GM19025 (cell line): Measurements from ENCODE around the gene SLC16A12.

Source experiments
- ATAC-seq: cut with Tn5 transposase; IDR thresholded peaks from one replicate; pipeline ENCODE4 v1.9.1; 2021; ENCODE audit warnings: mild to moderate bottlenecking, low read depth, moderate library complexity; ENCODE audit not compliant: unreplicated experiment

SLC16A12 gene

GRCh38 chr10:89535171-89536012 is at the start of gene SLC16A12:
Gene SLC16A12 (minus strand): TSS chr10:89535594. CDS start chr10:89462578, 73,016 bp downstream.
- ATAC-seq, result no peak

DNA sequence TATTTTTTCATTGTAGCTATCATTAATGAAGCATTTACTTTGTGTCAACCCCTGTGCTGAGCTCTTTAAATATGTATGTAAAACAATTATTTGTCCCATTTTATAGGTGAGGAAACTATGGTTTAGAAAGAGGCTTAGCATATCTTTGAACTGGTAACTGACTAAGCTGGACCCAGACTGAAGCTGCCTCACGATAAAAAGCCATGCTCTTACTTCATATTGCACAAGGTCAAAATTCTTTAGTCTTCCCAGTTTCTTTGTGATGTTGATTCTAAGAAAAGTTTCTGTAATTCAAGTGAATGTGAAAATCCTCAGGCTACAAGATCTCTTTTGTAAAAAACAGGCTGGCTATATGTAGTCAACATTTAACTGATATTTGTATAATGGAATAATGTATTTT is 46.6 kb upstream of the SLC16A12 start:
- ATAC-seq, result no peak

GRCh38 chr10:89580243-89580642 is 44.8 kb upstream of the SLC16A12 start:
- no peak for ATAC-seq

DNA sequence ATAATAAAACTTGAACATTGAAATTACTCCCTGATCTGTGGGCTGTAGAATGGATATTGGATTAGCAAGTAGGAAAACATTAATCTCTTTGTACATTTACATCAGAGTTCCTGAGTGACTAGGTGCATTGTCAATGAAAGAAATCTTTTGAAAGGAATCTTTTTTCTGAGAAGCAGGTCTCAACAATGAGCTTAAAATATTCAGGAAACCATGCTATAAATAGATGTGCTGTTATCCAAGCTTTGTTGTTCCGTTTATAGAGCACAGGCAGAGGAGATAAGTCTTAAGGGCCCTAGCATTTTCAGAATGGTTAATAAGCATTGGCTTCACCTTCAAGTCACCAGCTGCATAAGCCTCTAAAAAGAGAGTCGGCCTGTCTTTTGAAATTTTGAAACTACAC is 41.3 kb upstream of the SLC16A12 start:
- ATAC-seq, result no peak

DNA sequence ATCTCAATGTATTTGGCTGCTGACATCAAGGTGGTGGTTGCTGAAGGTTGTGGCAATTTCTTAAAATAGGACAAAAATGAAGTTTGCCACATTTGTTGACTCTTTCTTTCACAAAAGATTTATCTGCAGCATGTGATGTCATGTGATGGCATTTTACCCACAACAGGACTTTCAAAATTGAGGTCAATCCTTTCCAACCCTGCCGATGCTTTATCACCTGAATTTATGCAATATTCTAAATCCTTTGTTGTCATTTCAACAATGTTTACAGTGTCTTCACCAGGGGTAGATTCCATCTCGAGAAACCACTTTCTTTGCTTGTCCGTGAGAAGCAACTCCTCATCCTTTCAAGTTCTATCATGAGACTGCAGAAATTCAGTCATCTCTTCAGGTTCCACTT is 40.6 kb upstream of the SLC16A12 start:
- no peak for ATAC-seq

- no peak for ATAC-seq
Measured at GRCh38 chr10:89575031-89575430, 39.6 kb upstream of the SLC16A12 start.

GRCh38 chr10:89574368-89574767 is 39.0 kb upstream of the SLC16A12 start:
- no peak for ATAC-seq

- ATAC-seq, result no peak
Measured at GRCh38 chr10:89567576-89568245, 32.3 kb upstream of the SLC16A12 start.

DNA sequence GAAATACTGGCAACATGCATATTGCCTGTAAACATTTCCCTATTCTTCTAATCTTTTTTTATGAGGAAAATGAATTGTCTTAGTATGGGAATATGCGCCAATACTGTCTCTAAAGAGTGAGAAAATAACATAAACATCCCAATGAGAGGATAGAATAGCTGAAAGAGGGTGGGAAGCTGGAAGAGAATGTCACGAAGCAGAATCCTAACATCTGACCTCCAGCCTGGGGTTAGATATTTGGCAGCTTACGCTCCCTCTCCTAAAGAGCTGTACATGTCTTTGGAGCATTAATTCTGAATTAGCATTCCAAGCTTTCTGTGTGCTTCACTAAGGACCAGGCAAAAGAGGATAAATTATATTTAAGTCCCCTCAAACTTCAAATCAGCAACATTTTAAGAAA is 31.6 kb upstream of the SLC16A12 start:
- ATAC-seq, result no peak

GRCh38 chr10:89566095-89566950 is 30.9 kb upstream of the SLC16A12 start:
- ATAC-seq, result no peak

DNA sequence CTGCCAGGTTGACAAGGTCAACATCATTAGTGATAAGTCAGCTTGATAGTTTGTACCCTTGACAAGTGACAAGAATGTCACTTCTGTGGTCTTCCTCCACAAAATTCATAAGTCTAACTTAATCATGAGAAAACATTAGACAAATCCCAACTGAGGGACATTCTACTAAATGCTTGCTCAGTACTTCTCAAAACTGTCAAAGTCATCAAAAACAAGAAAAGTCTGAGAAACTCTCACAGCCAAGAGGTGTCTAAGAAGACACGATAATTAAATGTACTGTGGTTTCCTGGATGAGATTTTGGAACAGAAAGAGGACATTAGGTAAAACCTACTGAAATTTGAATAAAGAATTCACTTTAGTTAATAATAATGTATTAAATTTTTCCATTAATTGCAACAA is 29.8 kb upstream of the SLC16A12 start:
- ATAC-seq, result no peak

GRCh38 chr10:89563861-89564478 is 28.6 kb upstream of the SLC16A12 start:
- ATAC-seq, result no peak

GRCh38 chr10:89563311-89563710 is 27.9 kb upstream of the SLC16A12 start:
- ATAC-seq, result no peak

DNA sequence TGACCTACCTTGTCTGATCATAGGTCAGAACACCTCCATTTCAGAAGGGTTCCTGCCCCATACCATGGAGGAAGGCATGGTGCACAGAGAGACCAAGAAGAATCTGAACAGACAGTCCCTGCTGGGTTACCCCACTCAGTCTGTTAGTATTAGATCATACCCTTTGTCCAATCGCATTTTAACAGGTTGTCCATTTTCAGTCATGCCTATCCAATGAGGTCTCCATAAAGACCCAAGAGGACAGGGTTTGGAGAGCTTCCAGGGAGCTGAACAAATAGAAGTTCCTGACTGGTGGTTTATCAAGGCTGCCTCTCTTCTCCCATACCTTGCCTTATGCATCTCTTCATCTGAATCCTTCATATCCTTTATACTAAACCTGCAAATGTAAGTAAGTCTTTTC is 21.2 kb upstream of the SLC16A12 start:
- no peak for ATAC-seq

GRCh38 chr10:89555688-89556445 is 20.5 kb upstream of the SLC16A12 start:
- no peak for ATAC-seq

DNA sequence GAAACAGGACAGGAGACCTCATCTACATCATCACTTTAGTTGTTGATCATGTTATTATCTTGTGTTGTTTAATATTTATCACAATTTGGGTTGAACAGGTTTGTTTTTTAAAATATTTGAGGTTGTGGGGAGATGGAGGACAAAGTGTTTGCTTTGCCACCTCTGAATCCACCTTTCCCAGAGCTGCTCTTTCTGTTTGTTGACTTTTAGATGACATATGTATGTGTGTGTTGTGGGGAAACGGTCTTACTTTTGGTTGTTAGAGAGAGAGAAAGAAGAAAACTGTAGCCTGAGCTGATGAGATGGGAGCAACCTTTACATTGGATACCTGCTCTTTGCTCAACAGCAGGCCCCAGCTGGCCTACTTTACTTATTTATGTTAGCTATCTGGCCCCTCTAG is 19.0 kb upstream of the SLC16A12 start:
- ATAC-seq, result no peak

GRCh38 chr10:89553064-89553734 is 17.8 kb upstream of the SLC16A12 start:
- ATAC-seq, result no peak

- no peak for ATAC-seq
Measured at GRCh38 chr10:89552213-89552612, 16.8 kb upstream of the SLC16A12 start.

GRCh38 chr10:89550509-89550908 is 15.1 kb upstream of the SLC16A12 start:
- no peak for ATAC-seq
